ENCODE results near the gene TMEM170B. TPM values are rescaled to one million over a fixed set of nuclear protein-coding genes. Genes with fewer than 3 reads are reported as not detected.

The TMEM170B gene
- total RNA-seq, 1 experiment from 2014 or later, result 3.9 TPM

- TF ChIP-seq EZH2 (IDR thresholded peaks at IDR 0.05; ENCODE audit: low read depth) (no peak), CTCF (conservative IDR thresholded peaks at IDR 0.05) (no peak)
- Histone ChIP-seq H4K20me1 (ENCODE audit: insufficient read depth) (no peaks in the 10 kb centered on the region), H3K4me3 (no peak overlapping the region), H3K4me2 (peak overlapping the region; percentile 11; the same call in 1 of the 2 replicates), H3K9me2 (ENCODE audit: insufficient read depth) (no peaks in the 10 kb centered on the region), H2AFZ (no peak overlapping the region), H3K79me2 (ENCODE audit: low read depth) (no peaks in the 10 kb centered on the region), H3F3A (ENCODE audit: insufficient read depth, low read depth) (peaks cover 14% of the 10 kb centered on the region; the same call in 1 of the 2 replicates), H3K27ac (peak overlapping the region; percentile 61), H3K4me1 (replicated peaks; ENCODE audit: insufficient read depth) (peaks cover 20% of the 10 kb centered on the region), H3K27me3 (ENCODE audit: insufficient read depth, low read depth) (no peaks in the 10 kb centered on the region), H3K36me3 (ENCODE audit: low read depth) (no peaks in the 10 kb centered on the region), H3K9me3 (ENCODE audit: insufficient read depth, low read depth) (no peaks in the 10 kb centered on the region)
- intact Hi-C loops (cut with micrococcal nuclease; ENCODE audit: unreplicated experiment), result loop anchor here (1.0 kb wide), 4 partner anchors 16 to 36 kb away; no protein-coding TSS in a partner anchor
- no TSS peak for BruUV-seq (replicated peaks)
- DNase-seq, result no peak
- CTCF ChIA-PET, result no interaction called here
- POLR2A ChIA-PET (ENCODE audit: unreplicated experiment), result no interaction called here
Measured at GRCh38 chr6:11614534-11615213, 77.1 kb downstream of the TMEM170B start.

GRCh38 chr6:11615214-11615602 lies 77.7 kb downstream of the TMEM170B start:
- Histone ChIP-seq H3K79me2 (ENCODE audit: low read depth) (no peaks in the 10 kb centered on the region), H4K20me1 (ENCODE audit: insufficient read depth) (no peaks in the 10 kb centered on the region), H3K4me3 (no peak overlapping the region), H3K9me3 (ENCODE audit: insufficient read depth, low read depth) (no peaks in the 10 kb centered on the region), H3K36me3 (ENCODE audit: low read depth) (no peaks in the 10 kb centered on the region), H3K4me1 (replicated peaks; ENCODE audit: insufficient read depth) (peaks cover 19% of the 10 kb centered on the region), H3K4me2 (no peak overlapping the region), H2AFZ (no peak overlapping the region), H3F3A (ENCODE audit: insufficient read depth, low read depth) (peaks cover 14% of the 10 kb centered on the region; the same call in 1 of the 2 replicates), H3K27ac (no peak overlapping the region), H3K27me3 (ENCODE audit: insufficient read depth, low read depth) (no peaks in the 10 kb centered on the region), H3K9me2 (ENCODE audit: insufficient read depth) (no peaks in the 10 kb centered on the region)
- CTCF ChIA-PET, result no interaction called here
- TF ChIP-seq CTCF (conservative IDR thresholded peaks at IDR 0.05) (no peak), EZH2 (IDR thresholded peaks at IDR 0.05; ENCODE audit: low read depth) (no peak)
- POLR2A ChIA-PET (ENCODE audit: unreplicated experiment), result no interaction called here
- BruUV-seq (replicated peaks), result no TSS peak
- intact Hi-C loops (cut with micrococcal nuclease; ENCODE audit: unreplicated experiment), result no loop called here
- peak; percentile 36 to 63 for DNase-seq

GRCh38 chr6:11616200-11616611 lies 78.7 kb downstream of the TMEM170B start:
- Histone ChIP-seq H3K9me3 (ENCODE audit: insufficient read depth, low read depth) (no peaks in the 10 kb centered on the region), H3K4me1 (replicated peaks; ENCODE audit: insufficient read depth) (peaks cover 19% of the 10 kb centered on the region), H3K79me2 (ENCODE audit: low read depth) (no peaks in the 10 kb centered on the region), H3K9me2 (ENCODE audit: insufficient read depth) (no peaks in the 10 kb centered on the region), H3K27me3 (ENCODE audit: insufficient read depth, low read depth) (no peaks in the 10 kb centered on the region), H3K36me3 (ENCODE audit: low read depth) (no peaks in the 10 kb centered on the region), H3K27ac (no peak overlapping the region), H3F3A (ENCODE audit: insufficient read depth, low read depth) (peaks cover 14% of the 10 kb centered on the region; the same call in 1 of the 2 replicates), H4K20me1 (ENCODE audit: insufficient read depth) (no peaks in the 10 kb centered on the region), H2AFZ (no peak overlapping the region), H3K4me3 (no peak overlapping the region), H3K4me2 (no peak overlapping the region)
- no peak for DNase-seq
- no TSS peak for BruUV-seq (replicated peaks)
- POLR2A ChIA-PET (ENCODE audit: unreplicated experiment), result no interaction called here
- CTCF ChIA-PET, result no interaction called here
- intact Hi-C loops (cut with micrococcal nuclease; ENCODE audit: unreplicated experiment), result no loop called here
- TF ChIP-seq EZH2 (IDR thresholded peaks at IDR 0.05; ENCODE audit: low read depth), result no peak
- TF ChIP-seq CTCF (conservative IDR thresholded peaks at IDR 0.05), result no peak

Measured in PC-9 (cell line).